MM.1S (cell line): Measurements from ENCODE around the gene TMEM225B.
"Not testable (repeated sequence)": the region's sequence is repeated elsewhere in the genome, so short reads cannot be mapped to it uniquely, and the experiment has no call there.

ENCODE experiments used
- DNase-seq: peaks from one replicate; pipeline ENCODE4 v3.0.0-alpha.2; 2015
- H2AFZ ChIP-seq: fragments of 300-600 bp; sonication (generic); 2 replicates; pipeline ENCODE4 v1.6.0; 2016; ENCODE audit warnings: antibody characterized with exemption, low read length
- H3F3A ChIP-seq: fragments of 300-600 bp; sonication (generic); 2 replicates; pipeline ENCODE4 v1.6.1; 2016; ENCODE audit warnings: mild to moderate bottlenecking, antibody characterized with exemption, low read length, moderate library complexity, mixed read lengths; ENCODE audit not compliant: insufficient read depth
- H3K27ac ChIP-seq: fragments of 300-600 bp; sonication (generic); 2 replicates; pipeline ENCODE4 v1.5.1; 2016; ENCODE audit warnings: mild to moderate bottlenecking, low read length
- H3K27me3 ChIP-seq: fragments of 300-600 bp; sonication (generic); replicated peaks from 2 replicates; pipeline ENCODE4 v1.6.0; 2016; ENCODE audit warnings: low read length; ENCODE audit not compliant: insufficient read depth
- H3K36me3 ChIP-seq: fragments of 300-600 bp; sonication (generic); replicated peaks from 2 replicates; pipeline ENCODE4 v1.6.1; 2016; ENCODE audit warnings: mild to moderate bottlenecking, low read length, mixed read lengths; ENCODE audit not compliant: insufficient read depth
- H3K4me1 ChIP-seq: fragments of 300-600 bp; sonication (generic); 2 replicates; pipeline ENCODE4 v1.6.1; 2016; ENCODE audit warnings: low read length, mixed read lengths
- H3K4me2 ChIP-seq: fragments of 300-600 bp; sonication (generic); 2 replicates; pipeline ENCODE4 v1.6.0; 2016; ENCODE audit warnings: low read depth, low read length
- H3K4me3 ChIP-seq: fragments of 300-600 bp; sonication (generic); 2 replicates; pipeline ENCODE4 v1.5.1; 2016; ENCODE audit warnings: low read length, mixed read lengths
- H3K79me2 ChIP-seq: fragments of 300-600 bp; sonication (generic); 2 replicates; pipeline ENCODE4 v1.6.1; 2016; ENCODE audit warnings: mixed run types, low read length, mixed read lengths
- H3K9ac ChIP-seq: fragments of 300-600 bp; sonication (generic); 2 replicates; pipeline ENCODE4 v1.6.1; 2016; ENCODE audit warnings: low read length, mixed read lengths
- H3K9me2 ChIP-seq: fragments of 300-600 bp; sonication (generic); replicated peaks from 2 replicates; pipeline ENCODE4 v1.6.1; 2016; ENCODE audit warnings: mild to moderate bottlenecking, low read length, mixed read lengths; ENCODE audit not compliant: insufficient read depth
- H3K9me3 ChIP-seq: fragments of 300-600 bp; sonication (generic); replicated peaks from 2 replicates; pipeline ENCODE4 v1.6.1; 2016; ENCODE audit warnings: mild to moderate bottlenecking, low read length, mixed read lengths; ENCODE audit not compliant: insufficient read depth
- H4K20me1 ChIP-seq: fragments of 300-600 bp; sonication (generic); 2 replicates; pipeline ENCODE4 v1.6.1; 2016; ENCODE audit warnings: mild to moderate bottlenecking, low read length, moderate library complexity, mixed read lengths; ENCODE audit not compliant: insufficient read depth
- CTCF ChIP-seq: fragments of 300-600 bp; sonication (generic); IDR thresholded peaks from 2 replicates; pipeline ENCODE4 v1.5.1; 2016; ENCODE audit warnings: antibody characterized with exemption, low read length, mixed read lengths
- EZH2 ChIP-seq: fragments of 300-600 bp; sonication (generic); optimal IDR thresholded peaks from 2 replicates; pipeline ENCODE3; 2017; ENCODE audit warnings: low read depth, mild to moderate bottlenecking, antibody characterized with exemption, low read length, mixed read lengths
- EZH2phosphoT487 ChIP-seq: fragments of 300-600 bp; sonication (generic); IDR thresholded peaks from 2 replicates; pipeline ENCODE4 v1.6.1; 2018; ENCODE audit warnings: antibody characterized with exemption, low read length

The TMEM225B gene

GRCh38 chr7:99576251-99576650, 21.8 kb upstream of the TMEM225B start:
- Histone ChIP-seq H3K9ac (no peak overlapping the region), H3K4me1 (peaks cover 30% of the 10 kb centered on the region), H3K4me3 (no peak overlapping the region), H3K9me2 (no peaks in the 10 kb centered on the region), H3K4me2 (no peak overlapping the region), H3K27me3 (no peaks in the 10 kb centered on the region), H2AFZ (no peak overlapping the region), H3K9me3 (no peaks in the 10 kb centered on the region), H3K27ac (no peak overlapping the region), H4K20me1 (no peaks in the 10 kb centered on the region), H3F3A (peaks cover 33% of the 10 kb centered on the region), H3K36me3 (no peaks in the 10 kb centered on the region), H3K79me2 (no peaks in the 10 kb centered on the region)
- TF ChIP-seq EZH2 (no peak), EZH2phosphoT487 (no peak)
- DNase-seq = no peak

- no peaks in the 10 kb centered on the region for H3K79me2 ChIP-seq
- no peaks in the 10 kb centered on the region for H3K36me3 ChIP-seq
- peak overlapping the region; percentile 86 for H3K27ac ChIP-seq
- H3K9ac ChIP-seq = peak overlapping the region; percentile 78
- peak overlapping the region; percentile 73 for H3K4me3 ChIP-seq
- DNase-seq = peak; percentile 54
- TF ChIP-seq EZH2phosphoT487 = no peak
- TF ChIP-seq EZH2 = no peak
- TF ChIP-seq CTCF = no peak
- no peaks in the 10 kb centered on the region for H3K9me2 ChIP-seq
- H3K4me2 ChIP-seq = peak overlapping the region; percentile 100
- H3K9me3 ChIP-seq = no peaks in the 10 kb centered on the region
- H3F3A ChIP-seq = peaks cover 33% of the 10 kb centered on the region
- no peaks in the 10 kb centered on the region for H4K20me1 ChIP-seq
- peak overlapping the region; percentile 82 for H2AFZ ChIP-seq
- H3K27me3 ChIP-seq = no peaks in the 10 kb centered on the region
- peaks cover 30% of the 10 kb centered on the region for H3K4me1 ChIP-seq
Measured at GRCh38 chr7:99579281-99579955, 18.6 kb upstream of the TMEM225B start.

GRCh38 chr7:99579956-99580777, 17.9 kb upstream of the TMEM225B start:
- no peaks in the 10 kb centered on the region for H3K27me3 ChIP-seq
- no peaks in the 10 kb centered on the region for H3K9me3 ChIP-seq
- DNase-seq = peak; percentile 67
- peak overlapping the region; percentile 78 for H3K9ac ChIP-seq
- peaks cover 30% of the 10 kb centered on the region for H3K4me1 ChIP-seq
- H3K4me2 ChIP-seq = peak overlapping the region; percentile 100
- peak; percentile 52 for TF ChIP-seq CTCF
- TF ChIP-seq EZH2phosphoT487 = no peak
- no peaks in the 10 kb centered on the region for H3K36me3 ChIP-seq
- H4K20me1 ChIP-seq = no peaks in the 10 kb centered on the region
- peak overlapping the region; percentile 82 for H2AFZ ChIP-seq
- no peaks in the 10 kb centered on the region for H3K79me2 ChIP-seq
- H3K27ac ChIP-seq = peak overlapping the region; percentile 86
- H3K9me2 ChIP-seq = no peaks in the 10 kb centered on the region
- H3K4me3 ChIP-seq = peak overlapping the region; percentile 73
- H3F3A ChIP-seq = peaks cover 33% of the 10 kb centered on the region

GRCh38 chr7:99580778-99581332, 17.2 kb upstream of the TMEM225B start:
- Histone ChIP-seq H2AFZ (peak overlapping the region; percentile 82), H3K27ac (peak overlapping the region; percentile 86; the same call in 1 of the 2 replicates), H3F3A (peaks cover 33% of the 10 kb centered on the region), H3K4me1 (peaks cover 30% of the 10 kb centered on the region), H3K4me2 (peak overlapping the region; percentile 100), H3K9ac (peak overlapping the region; percentile 78), H3K4me3 (peak overlapping the region; percentile 73)
- H3K36me3 ChIP-seq, H4K20me1 ChIP-seq, H3K79me2 ChIP-seq, H3K9me3 ChIP-seq, DNase-seq, H3K27me3 ChIP-seq, H3K9me2 ChIP-seq: not testable (repeated sequence)
